Ovary (tissue), 3 donors: ENCODE measurements around the gene SLC2A1.

Source experiments
- CTCF ChIP-seq, 3 donors: fragments of 450-650 bp in 2 of 3; fragments of 200-600 bp in 1 of 3; IDR thresholded peaks; one replicate each; pipeline versions ENCODE4 v1.5.1 to v1.8.0; 2016 to 2022; ENCODE audit warnings: antibody characterized with exemption in 3 of 3, mild to moderate bottlenecking in 1 of 3
- POLR2A ChIP-seq: fragments of 450-650 bp; IDR thresholded peaks from one replicate; pipeline ENCODE4 v1.6.1; 2017; ENCODE audit warnings: antibody characterized with exemption, mild to moderate bottlenecking, moderate library complexity
- donor health status: DM: no; HTN: no; CAD: no.

GRCh38 chr1:42960566-42961311 lies 2.1 kb upstream of the SLC2A1 start:
- TF ChIP-seq CTCF (IDR thresholded peaks at IDR 0.05) (no peak), POLR2A (no peak)
